ENCODE data around the gene ALKBH6. TPM values are rescaled to one million over a fixed set of nuclear protein-coding genes. Genes with fewer than 3 reads are reported as not detected.
"Not testable (repeated sequence)": the region's sequence is repeated elsewhere in the genome, so short reads cannot be mapped to it uniquely, and the experiment has no call there.

Gene ALKBH6
- total RNA-seq = 9.0 TPM

GRCh38 chr19:36014012-36014924, at the start of gene ALKBH6:
ALKBH6 (minus strand) TSS chr19:36014213; CDS start chr19:36013397, 816 bp downstream.
- FAIRE-seq = peak; percentile 98
- DNase-seq (ENCODE audit: low spot score in 2 of 2) = peak; percentile 95 to 99

- FAIRE-seq = no peak
Measured at GRCh38 chr19:36061367-36061766, 47.4 kb upstream of the ALKBH6 start.

GRCh38 chr19:36060430-36060829, 46.4 kb upstream of the ALKBH6 start:
- DNase-seq (ENCODE audit: low spot score in 2 of 2) (peak; percentile 71 to 74), FAIRE-seq (no peak)

More at GRCh38 chr19:36061367-36061766, 47.4 kb upstream of the ALKBH6 start:
- DNase-seq (ENCODE audit: low spot score in 2 of 2) = no peak

GRCh38 chr19:36059180-36059910, 45.3 kb upstream of the ALKBH6 start:
- DNase-seq (ENCODE audit: low spot score in 2 of 2) (no peak), FAIRE-seq (no peak)

- DNase-seq (ENCODE audit: low spot score in 2 of 2) (no peak), FAIRE-seq (no peak)
Measured at GRCh38 chr19:36058481-36059179, 44.6 kb upstream of the ALKBH6 start.

- DNase-seq (ENCODE audit: low spot score in 2 of 2) (peak; percentile 95 to 98), FAIRE-seq (no peak)
Measured at GRCh38 chr19:36054733-36055686, 41.0 kb upstream of the ALKBH6 start, which contains the start of gene WDR62. WDR62 (plus strand) TSS chr19:36054897; CDS start chr19:36054972, 75 bp downstream.

GRCh38 chr19:36054119-36054732, 40.2 kb upstream of the ALKBH6 start, which contains the start of gene THAP8:
THAP8 (minus strand) TSS chr19:36054285; CDS start chr19:36054217, 68 bp downstream.
- FAIRE-seq (no peak), DNase-seq (ENCODE audit: low spot score in 2 of 2) (peak; percentile 95 to 98)

GRCh38 chr19:36051637-36052036, 37.6 kb upstream of the ALKBH6 start:
- FAIRE-seq = no peak
- no peak for DNase-seq (ENCODE audit: low spot score in 2 of 2)

- DNase-seq (ENCODE audit: low spot score in 2 of 2) (no peak), FAIRE-seq (no peak)
Measured at GRCh38 chr19:36051236-36051635, 37.2 kb upstream of the ALKBH6 start.

GRCh38 chr19:36049080-36049698, 35.2 kb upstream of the ALKBH6 start:
- DNase-seq (ENCODE audit: low spot score in 2 of 2) (no peak), FAIRE-seq (no peak)

- FAIRE-seq (no peak), DNase-seq (ENCODE audit: low spot score in 2 of 2) (no peak)
Measured at GRCh38 chr19:36047835-36048234, 33.8 kb upstream of the ALKBH6 start.

GRCh38 chr19:36046443-36047050, 32.5 kb upstream of the ALKBH6 start:
- FAIRE-seq (no peak), DNase-seq (ENCODE audit: low spot score in 2 of 2) (no peak)

GRCh38 chr19:36043952-36044351, 29.9 kb upstream of the ALKBH6 start:
- no peak for FAIRE-seq
- DNase-seq (ENCODE audit: low spot score in 2 of 2) = no peak

GRCh38 chr19:36041831-36042230, 27.8 kb upstream of the ALKBH6 start:
- DNase-seq (ENCODE audit: low spot score in 2 of 2) (no peak), FAIRE-seq (no peak)

- not testable (repeated sequence) for DNase-seq (ENCODE audit: low spot score in 2 of 2); FAIRE-seq
Measured at GRCh38 chr19:36041092-36041491, 27.1 kb upstream of the ALKBH6 start.

GRCh38 chr19:36040495-36040894, 26.5 kb upstream of the ALKBH6 start:
- DNase-seq (ENCODE audit: low spot score in 2 of 2) (no peak), FAIRE-seq (no peak)

GRCh38 chr19:36032251-36033104, 18.5 kb upstream of the ALKBH6 start, which contains the start of gene CLIP3:
CLIP3 (minus strand) TSS chr19:36032873; CDS start chr19:36032357, 516 bp downstream.
- FAIRE-seq (no peak), DNase-seq (ENCODE audit: low spot score in 2 of 2) (peak; percentile 94 to 96)
